Thyroid gland (tissue), 4 donors: ENCODE data around the gene TSHZ2.

Experiments used
- CTCF ChIP-seq, 6 experiments: fragments of 200-600 bp in 3 of 6; fragments of 450-650 bp in 3 of 6; sonication (generic) in 3 of 6; IDR thresholded peaks; one replicate each; pipeline ENCODE4 v1.5.1; 2016 to 2019; ENCODE audit warnings: antibody characterized with exemption in 6 of 6, mild to moderate bottlenecking in 2 of 6, inconsistent platforms in 1 of 6, moderate library complexity in 1 of 6
- POLR2A ChIP-seq, 2 donors: fragments of 450-650 bp; IDR thresholded peaks; one replicate each; pipeline ENCODE4 v1.6.1; 2017; ENCODE audit warnings: antibody characterized with exemption in 2 of 2, mild to moderate bottlenecking in 2 of 2, moderate library complexity in 1 of 2

GRCh38 chr20:52958211-52958610 is 13.9 kb upstream of the TSHZ2 start:
- TF ChIP-seq CTCF (IDR thresholded peaks at IDR 0.05) (no peak), POLR2A (IDR thresholded peaks at IDR 0.05) (no peak)
